Right atrium auricular region (tissue), 2 donors: ENCODE results near the gene BIRC5. TPM values are rescaled to one million over a fixed set of nuclear protein-coding genes. Genes with fewer than 3 reads are reported as not detected.

ENCODE experiments used
- DNase-seq: peaks from one replicate; pipeline ENCODE4 v3.0.0-alpha.2; 2019; ENCODE audit warnings: low spot score
- H3K27ac ChIP-seq, 2 donors: fragments of 200-600 bp; sonication (generic); 1 replicate in 1 of 2; 2 replicates in 1 of 2; pipeline ENCODE4 v1.5.1; 2016 to 2019
- H3K27me3 ChIP-seq, 2 donors: fragments of 200-600 bp; sonication (generic); one replicate each; pipeline versions ENCODE4 v1.5.1 to v1.6.0; 2017 to 2019
- H3K36me3 ChIP-seq: fragments of 200-600 bp; sonication (generic); one replicate; pipeline ENCODE4 v1.5.1; 2016
- H3K4me1 ChIP-seq, 2 donors: fragments of 200-600 bp; sonication (generic); one replicate each; pipeline versions ENCODE4 v1.5.1 to v1.6.0; 2017 to 2019
- H3K4me3 ChIP-seq, 2 donors: fragments of 200-600 bp; sonication (generic); 1 replicate in 1 of 2; 2 replicates in 1 of 2; pipeline ENCODE4 v1.5.1; 2017 to 2019; ENCODE audit warnings: mild to moderate bottlenecking in 1 of 2, moderate library complexity in 1 of 2
- H3K9me3 ChIP-seq, 2 donors: fragments of 200-600 bp; sonication (generic); one replicate each; pipeline ENCODE4 v1.5.1; 2019
- CTCF ChIP-seq, 2 donors: fragments of 200-600 bp; sonication (generic); IDR thresholded peaks; one replicate each; pipeline ENCODE4 v1.5.1; 2019; ENCODE audit warnings: antibody characterized with exemption in 2 of 2
- total RNA-seq, 2 donors: library from RNA; depleted of rRNA; stranded (reverse); fragments of >200 nt; gene quantifications; one replicate each; pipeline ENCODE4 v1.1.0, GENCODE V29; 2016

BIRC5 gene
- total RNA-seq, 2 donors from 2014 or later: 3.7 TPM; not detected in 1

GRCh38 chr17:78242024-78242742, 28.1 kb downstream of the BIRC5 start:
- no peaks in the 10 kb centered on the region for H3K4me1 ChIP-seq
- no peak for DNase-seq
- no peaks in the 10 kb centered on the region for H3K9me3 ChIP-seq
- no peaks in the 10 kb centered on the region for H3K27me3 ChIP-seq
- no peak overlapping the region for H3K4me3 ChIP-seq
- no peak for TF ChIP-seq CTCF (IDR thresholded peaks at IDR 0.05)
- no peaks in the 10 kb centered on the region for H3K36me3 ChIP-seq
- H3K27ac ChIP-seq: no peak overlapping the region

GRCh38 chr17:78247304-78247703, 33.3 kb downstream of the BIRC5 start:
- H3K27ac ChIP-seq: no peak overlapping the region
- DNase-seq: no peak
- H3K4me1 ChIP-seq: peaks cover 0 to 11% of the 10 kb centered on the region in 2 donors
- no peaks in the 10 kb centered on the region for H3K27me3 ChIP-seq
- H3K9me3 ChIP-seq: no peaks in the 10 kb centered on the region
- no peaks in the 10 kb centered on the region for H3K36me3 ChIP-seq
- TF ChIP-seq CTCF (IDR thresholded peaks at IDR 0.05): no peak
- H3K4me3 ChIP-seq: no peak overlapping the region

DNA sequence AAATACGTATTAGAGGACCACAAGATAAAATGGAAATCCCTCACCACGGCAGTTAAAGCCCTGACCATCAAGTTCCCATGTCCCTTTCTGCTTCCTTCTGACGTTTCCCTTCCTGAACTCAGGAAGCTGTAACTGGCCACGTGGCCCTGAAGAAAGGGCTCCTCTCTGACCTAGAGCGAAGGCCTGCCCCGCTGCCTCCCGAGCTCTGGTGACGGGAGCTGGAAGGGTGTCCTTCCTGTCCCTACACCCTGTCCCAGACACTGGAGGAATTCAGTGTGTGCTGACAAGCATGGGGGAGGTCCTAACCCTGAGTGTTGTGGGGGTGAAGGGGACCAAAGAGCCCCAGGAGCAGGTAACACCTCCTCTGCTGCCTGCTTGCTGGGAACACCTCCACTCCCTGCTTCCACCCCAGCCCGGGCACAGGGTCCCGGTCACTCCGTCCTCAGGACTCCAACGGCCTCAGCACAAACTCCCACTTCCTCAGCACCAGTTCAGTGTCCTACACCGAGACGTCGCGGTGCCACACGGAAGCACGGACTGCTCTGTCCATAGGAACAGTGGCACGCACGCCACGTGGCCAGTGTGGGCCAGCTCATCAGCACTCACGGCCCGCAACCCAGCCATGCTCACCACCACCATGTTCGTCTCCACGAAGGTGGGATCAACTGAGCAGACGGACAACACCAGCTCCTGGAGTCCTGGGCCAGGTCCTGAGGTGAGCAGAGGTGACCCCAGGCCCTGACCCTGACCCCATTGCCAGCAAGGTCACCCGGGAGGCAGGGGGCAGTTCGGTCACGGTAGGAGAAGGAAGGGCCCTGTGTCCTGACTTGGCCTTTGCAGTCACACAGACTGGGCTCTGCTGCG, 34.2 kb downstream of the BIRC5 start:
- Histone ChIP-seq H3K27ac (peak overlapping the region; percentile 42 to 64), H3K4me1 (peaks cover 0 to 13% of the 10 kb centered on the region in 2 donors), H3K36me3 (no peaks in the 10 kb centered on the region), H3K9me3 (no peaks in the 10 kb centered on the region), H3K4me3 (no peak overlapping the region), H3K27me3 (no peaks in the 10 kb centered on the region)
- DNase-seq: no peak
- no peak for TF ChIP-seq CTCF (IDR thresholded peaks at IDR 0.05)

GRCh38 chr17:78249074-78249817, 35.2 kb downstream of the BIRC5 start:
- DNase-seq: no peak
- no peaks in the 10 kb centered on the region for H3K36me3 ChIP-seq
- no peaks in the 10 kb centered on the region for H3K9me3 ChIP-seq
- H3K27me3 ChIP-seq: no peaks in the 10 kb centered on the region
- no peak overlapping the region for H3K4me3 ChIP-seq
- H3K27ac ChIP-seq: peak overlapping the region in 1 of 2 donors; percentile 64
- no peak for TF ChIP-seq CTCF (IDR thresholded peaks at IDR 0.05)
- peaks cover 0 to 21% of the 10 kb centered on the region in 2 donors for H3K4me1 ChIP-seq

DNA sequence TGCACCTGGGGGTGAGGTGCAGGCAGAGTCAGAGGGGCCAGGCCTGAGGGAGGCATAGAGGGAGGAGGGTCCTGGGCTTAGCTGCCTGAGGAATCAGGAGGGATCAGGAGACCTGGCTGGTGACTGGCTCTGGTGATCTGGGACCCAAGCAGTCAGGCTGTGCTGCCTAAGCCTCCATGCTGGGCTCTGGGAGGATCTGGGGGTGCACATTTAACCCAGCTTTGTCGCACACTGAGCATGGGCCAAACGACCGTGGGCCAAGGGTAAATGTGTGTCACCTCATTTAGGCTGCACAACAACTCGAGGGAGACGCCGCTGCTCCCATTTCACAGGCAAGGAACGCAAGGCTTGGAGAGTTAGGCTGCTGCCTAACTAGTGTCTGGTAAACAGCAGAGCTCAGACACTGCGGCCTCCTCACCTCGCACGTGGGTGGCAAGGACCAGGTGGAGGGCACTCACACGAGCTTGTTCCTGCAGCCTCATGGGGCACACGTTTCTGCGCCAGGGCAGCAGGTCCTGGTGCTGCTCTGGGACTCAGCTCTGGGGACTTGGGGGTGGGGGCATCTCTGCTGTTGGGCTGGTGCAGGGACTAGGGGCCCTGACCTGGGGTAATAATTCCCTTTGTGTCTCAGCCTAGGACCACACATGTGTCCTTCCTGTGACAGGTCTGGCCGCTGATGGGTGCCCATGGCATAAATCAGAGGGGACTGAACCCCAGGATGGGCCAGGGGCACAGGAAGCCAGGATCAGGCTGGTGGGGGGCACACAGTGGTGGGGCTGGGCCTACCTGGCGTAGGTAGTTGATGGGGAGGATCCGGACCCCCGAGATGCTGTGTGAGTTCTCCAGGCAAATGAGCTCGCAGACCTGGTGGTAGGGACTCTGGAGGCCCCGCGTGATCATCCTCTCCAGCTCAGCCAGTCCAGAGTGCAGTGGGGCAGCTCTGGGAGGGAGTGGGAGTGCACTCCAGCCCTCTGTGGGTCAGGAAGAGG, 36.1 kb downstream of the BIRC5 start:
- H3K36me3 ChIP-seq: no peaks in the 10 kb centered on the region
- no peak overlapping the region for H3K4me3 ChIP-seq
- no peak for DNase-seq
- peaks cover 0 to 21% of the 10 kb centered on the region in 2 donors for H3K4me1 ChIP-seq
- no peaks in the 10 kb centered on the region for H3K27me3 ChIP-seq
- H3K27ac ChIP-seq: no peak overlapping the region
- no peaks in the 10 kb centered on the region for H3K9me3 ChIP-seq
- no peak for TF ChIP-seq CTCF (IDR thresholded peaks at IDR 0.05)
